HepG2 (cell line): ENCODE measurements around the gene CFAP54. TPM values are rescaled to one million over a fixed set of nuclear protein-coding genes. Genes with fewer than 3 reads are reported as not detected.

Experiments
- ATAC-seq: fragments of 200-7000 bp; cut with Tn5 transposase; 3 replicates; pipeline ENCODE4 v1.9.1; 2020; ENCODE audit warnings: mild to moderate bottlenecking, moderate library complexity
- BruUV-seq: library from RNA; stranded (reverse); fragments of 400-500 nt; replicated peaks from 2 replicates; lab custom pipeline; 2021; lab: Mats Ljungman, UMichigan
- CTCF ChIA-PET: fragments of 300-600 bp; formaldehyde crosslinking; extraction: SDS; loops from one replicate; lab custom pipeline; 2021; ENCODE audit warnings: low total read pairs, inconsistent platforms, low intra/inter-chr PET ratio; lab: Yijun Ruan, JAX
- POLR2A ChIA-PET: fragments of 350-600 bp; sonication (Branson Sonifier 250); formaldehyde crosslinking; loops from one replicate; lab custom pipeline; 2020; ENCODE audit warnings: antibody characterized with exemption, inconsistent platforms; lab: Yijun Ruan, JAX
- DNase-seq: peaks from one replicate; pipeline ENCODE4 v3.0.0-alpha.2; 2015; ENCODE audit warnings: low spot score
- FAIRE-seq: peaks from 3 replicates; lab custom pipeline; 2011; peaks lifted over from hg19 to GRCh38; lab: Jason Lieb, UNC
- H2AFZ ChIP-seq: one replicate; pipeline ENCODE4 v1.6.1; 2011; ENCODE audit warnings: low read length, inconsistent platforms
- H3K27ac ChIP-seq: fragments of 300-600 bp; 3 replicates; pipeline ENCODE4 v1.8.0; 2011; ENCODE audit warnings: mixed run types, mild to moderate bottlenecking, mixed read lengths, low read length, inconsistent platforms; ENCODE audit not compliant: insufficient read depth; ENCODE audit errors: extremely low read length
- H3K27me3 ChIP-seq, 2 experiments: fragments of 200-600 bp in 1 of 2; 2 replicates in 1 of 2; 3 replicates in 1 of 2; pipeline versions ENCODE4 v1.6.0 to v1.8.0; 2011; ENCODE audit warnings: low read length in 2 of 2, mild to moderate bottlenecking in 2 of 2, moderate library complexity in 2 of 2, inconsistent platforms in 1 of 2; ENCODE audit not compliant: insufficient read depth in 2 of 2, control insufficient read depth in 1 of 2
- H3K36me3 ChIP-seq, 2 experiments: fragments of 200-600 bp in 1 of 2; replicated peaks in 1 of 2; 2 replicates in 1 of 2; 3 replicates in 1 of 2; pipeline versions ENCODE4 v1.5.1 to v1.8.0; 2011; ENCODE audit warnings: low read length in 2 of 2, inconsistent platforms in 1 of 2; ENCODE audit not compliant: insufficient read depth in 2 of 2, control insufficient read depth in 1 of 2
- H3K4me1 ChIP-seq: 2 replicates; pipeline ENCODE4 v1.5.1; 2012; ENCODE audit warnings: low read length, inconsistent platforms; ENCODE audit not compliant: insufficient read depth
- H3K4me2 ChIP-seq: 2 replicates; pipeline ENCODE4 v1.6.0; 2011; ENCODE audit warnings: low read depth, low read length, inconsistent platforms
- H3K4me3 ChIP-seq, 3 experiments: fragments of 200-600 bp in 1 of 3; sonication (generic), shearing (Covaris generic) in 1 of 3; replicated peaks in 1 of 3; 2 replicates each; pipeline ENCODE4 v1.5.1; 2011 to 2016; ENCODE audit warnings: low read length in 3 of 3, inconsistent platforms in 2 of 3, low read depth in 2 of 3, mild to moderate bottlenecking in 2 of 3, control low read depth in 1 of 3, mixed read lengths in 1 of 3; ENCODE audit not compliant: insufficient read depth in 1 of 3
- H3K79me2 ChIP-seq: one replicate; pipeline ENCODE4 v1.6.1; 2011; ENCODE audit warnings: low read length, inconsistent platforms; ENCODE audit not compliant: insufficient read depth
- H3K9ac ChIP-seq: 2 replicates; pipeline ENCODE4 v1.6.0; 2011; ENCODE audit warnings: mild to moderate bottlenecking, low read depth, low read length, inconsistent platforms; ENCODE audit not compliant: insufficient read depth
- H3K9me3 ChIP-seq: 2 replicates; pipeline ENCODE4 v1.5.1; 2012; ENCODE audit warnings: mild to moderate bottlenecking, low read length
- H4K20me1 ChIP-seq: 2 replicates; pipeline ENCODE4 v1.6.0; 2011; ENCODE audit warnings: inconsistent platforms, mild to moderate bottlenecking, low read length, moderate library complexity; ENCODE audit not compliant: insufficient read depth
- CBFB ChIP-seq: sonication (generic); formaldehyde crosslinking; IDR thresholded peaks from 2 replicates; pipeline ENCODE4 v1.4.0; 2020; ENCODE audit warnings: missing genetic modification reagents
- CCDC6 ChIP-seq: sonication (generic); formaldehyde crosslinking; IDR thresholded peaks from 2 replicates; pipeline ENCODE4 v1.8.1; 2022; ENCODE audit warnings: mild to moderate bottlenecking, missing genetic modification reagents, moderate library complexity
- HES4 ChIP-seq: sonication (generic); formaldehyde crosslinking; IDR thresholded peaks from 2 replicates; pipeline ENCODE4 v1.9.0; 2021; ENCODE audit warnings: mild to moderate bottlenecking, missing genetic modification reagents, borderline replicate concordance
- KLF16 ChIP-seq, 2 experiments: sonication (generic) in 1 of 2; formaldehyde crosslinking in 1 of 2; IDR thresholded peaks; 2 replicates each; pipeline versions ENCODE4 v1.6.1 to v1.8.0; 2016 to 2023; ENCODE audit warnings: missing genetic modification reagents in 2 of 2, missing compliant biosample characterization in 1 of 2
- SNAI1 ChIP-seq: sonication (generic); formaldehyde crosslinking; IDR thresholded peaks from 2 replicates; pipeline ENCODE4 v1.5.0; 2020; ENCODE audit warnings: mild to moderate bottlenecking, missing genetic modification reagents, borderline replicate concordance
- SOX6 ChIP-seq, 2 experiments: fragments of 450-650 bp in 1 of 2; sonication (generic) in 1 of 2; formaldehyde crosslinking in 1 of 2; IDR thresholded peaks; 2 replicates each; pipeline versions ENCODE4 v1.4.0 to v1.6.1; 2017 to 2020; ENCODE audit warnings: antibody characterized with exemption in 1 of 2, mild to moderate bottlenecking in 1 of 2, missing genetic modification reagents in 1 of 2
- SRSF9 ChIP-seq: fragments of 200-400 bp; formaldehyde crosslinking; IDR thresholded peaks from 2 replicates; pipeline ENCODE4 v1.6.1; 2018; ENCODE audit warnings: borderline replicate concordance, mild to moderate bottlenecking, low read depth, low read length; ENCODE audit not compliant: insufficient read depth, poor library complexity, severe bottlenecking
- STAG1 ChIP-seq: sonication (generic); formaldehyde crosslinking; IDR thresholded peaks from 2 replicates; pipeline ENCODE4 v1.4.0; 2020; ENCODE audit warnings: missing genetic modification reagents
- ZBTB3 ChIP-seq: sonication (generic); formaldehyde crosslinking; IDR thresholded peaks from 2 replicates; pipeline ENCODE4 v1.4.0; 2020; ENCODE audit warnings: low read depth, mild to moderate bottlenecking, moderate library complexity, missing genetic modification reagents, borderline replicate concordance
- ZFX ChIP-seq: sonication (generic); formaldehyde crosslinking; IDR thresholded peaks from 2 replicates; pipeline ENCODE4 v1.4.0; 2020; ENCODE audit warnings: mild to moderate bottlenecking, low read depth, missing genetic modification reagents, moderate library complexity
- ZNF230 ChIP-seq: sonication (generic); formaldehyde crosslinking; IDR thresholded peaks from 2 replicates; pipeline ENCODE4 v1.4.0; 2020; ENCODE audit warnings: mild to moderate bottlenecking, missing genetic modification reagents
- ZNF530 ChIP-seq: sonication (generic); formaldehyde crosslinking; IDR thresholded peaks from 2 replicates; pipeline ENCODE4 v1.5.0; 2020; ENCODE audit warnings: low read depth, mild to moderate bottlenecking, missing genetic modification reagents
- ZNF605 ChIP-seq: sonication (generic); formaldehyde crosslinking; IDR thresholded peaks from 2 replicates; pipeline ENCODE4 v1.8.0; 2022; ENCODE audit warnings: mild to moderate bottlenecking, missing genetic modification reagents
- ZSCAN30 ChIP-seq: sonication (generic); formaldehyde crosslinking; IDR thresholded peaks from 2 replicates; pipeline ENCODE4 v1.5.0; 2020; ENCODE audit warnings: mild to moderate bottlenecking, missing genetic modification reagents
- WGBS: methylation state at CpG from one replicate; pipeline ENCODE4 v1.1.6; 2017; ENCODE audit warnings: low lambda C conversion rate; 5-methylcytosine and 5-hydroxymethylcytosine counted together
- in situ Hi-C: cut with HindIII; loops from 2 replicates; pipeline ENCODE4 v1.10.0; 2017; ENCODE audit warnings: low pct_unique_long_range_greater_than_20kb; ENCODE audit not compliant: extremely low pct_ligation_motif_present
- intact Hi-C: fragments of 100-400 bp; cut with micrococcal nuclease; formaldehyde crosslinking; loops from one replicate; pipeline ENCODE4 v1.10.0; 2022; ENCODE audit not compliant: unreplicated experiment
- polyA plus RNA-seq, 8 experiments: library from polyadenylated mRNA; depleted of rRNA in 3 of 8; stranded (reverse) in 7 of 8; unstranded in 1 of 8; fragments of >200 nt; fragmentation: Illumina TruSeq in 4 of 8; extraction: Trizol in 4 of 8; gene quantifications; 2 replicates each; pipeline versions ENCODE4 v1.2.1 to v1.2.3, GENCODE V29; 2011 to 2016; ENCODE audit warnings: low read depth in 4 of 8, missing spikeins in 1 of 8, mixed read lengths in 1 of 8; ENCODE audit not compliant: insufficient read depth in 1 of 8
- total RNA-seq, 5 experiments: library from RNA; depleted of rRNA; stranded (reverse); fragments of >200 nt; fragmentation: Illumina TruSeq; extraction: Trizol; gene quantifications; 2 replicates each; pipeline ENCODE4 v1.2.3, GENCODE V29; 2016; ENCODE audit warnings: low read depth in 1 of 5
- TF ChIP-seq, protein P1 (sequence below): sonication (generic); formaldehyde crosslinking; IDR thresholded peaks from 2 replicates; pipeline ENCODE4 v1.4.0; 2020; ENCODE audit warnings: missing genetic modification reagents, low read depth, mild to moderate bottlenecking, borderline replicate concordance
- TF ChIP-seq, protein P2 (sequence below): sonication (generic); formaldehyde crosslinking; conservative IDR thresholded peaks from 2 replicates; pipeline ENCODE4 v1.5.0; 2020; ENCODE audit warnings: missing genetic modification reagents
- TF ChIP-seq, protein P3 (sequence below): sonication (generic); formaldehyde crosslinking; IDR thresholded peaks from 2 replicates; pipeline ENCODE4 v1.4.0; 2020; ENCODE audit warnings: missing genetic modification reagents

The CFAP54 gene
- total and polyA plus RNA-seq, 2 of the 13 experiments (the other 11 are each of a cell fraction or from before 2014, with no cell fraction given): not detected

DNA sequence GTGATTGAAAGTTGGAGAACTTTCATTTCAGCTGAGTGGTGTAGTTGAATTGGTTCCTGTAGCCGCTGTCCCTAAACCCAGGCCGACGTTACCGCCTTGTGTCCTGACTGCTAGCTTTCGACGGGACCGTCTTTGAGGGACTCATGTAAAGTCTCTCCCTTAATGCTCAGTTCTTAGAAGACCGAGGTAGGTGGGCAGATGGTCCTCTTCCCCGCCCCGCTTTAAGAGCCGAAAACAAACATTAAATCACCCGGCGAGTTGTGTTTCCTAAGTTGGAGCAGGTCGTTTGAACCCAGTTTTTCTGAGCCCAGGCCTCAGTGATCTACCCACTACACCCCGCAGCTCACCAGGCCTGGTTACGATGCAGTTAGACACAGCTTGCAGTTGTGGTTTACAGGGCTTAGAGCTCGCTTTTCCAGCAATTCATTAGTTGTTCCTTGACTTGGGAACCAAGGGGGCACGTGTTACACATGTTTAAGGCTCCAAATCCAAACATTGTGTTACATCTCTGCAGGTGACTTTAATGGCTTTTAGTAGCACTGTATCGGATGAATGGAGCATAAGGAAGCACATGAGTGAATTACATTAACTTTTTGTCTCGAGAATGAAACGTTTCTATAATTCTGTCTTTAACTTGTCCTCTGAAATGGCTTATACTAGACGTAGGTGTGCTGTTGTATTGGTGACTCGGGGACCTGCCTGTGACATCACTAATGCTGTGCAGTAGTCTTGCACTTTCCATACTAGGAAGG lies 418.5 kb downstream of the CFAP54 start (continued):
- TF ChIP-seq ZNF230 (CRISPR knock-in tag) (0 out of 2 replicates have a peak, but pooled peaks have one; percentile 33), ZNF605 (0 out of 2 replicates have a peak, but pooled peaks have one; percentile 43), ZFX (CRISPR knock-in tag) (peak; percentile 53; the same call in 1 of the 2 replicates), SNAI1 (CRISPR knock-in tag) (peak; percentile 53; the same call in 1 of the 2 replicates)
- TF ChIP-seq, protein P1, sequence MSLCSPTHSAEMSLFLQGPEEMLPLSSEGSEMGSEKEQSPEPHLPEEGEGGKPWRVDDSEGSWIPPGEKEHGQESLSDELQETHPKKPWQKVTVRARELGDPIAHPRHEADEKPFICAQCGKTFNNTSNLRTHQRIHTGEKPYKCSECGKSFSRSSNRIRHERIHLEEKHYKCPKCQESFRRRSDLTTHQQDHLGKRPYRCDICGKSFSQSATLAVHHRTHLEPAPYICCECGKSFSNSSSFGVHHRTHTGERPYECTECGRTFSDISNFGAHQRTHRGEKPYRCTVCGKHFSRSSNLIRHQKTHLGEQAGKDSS: peak; percentile 44; the same call in 1 of the 2 replicates

DNA sequence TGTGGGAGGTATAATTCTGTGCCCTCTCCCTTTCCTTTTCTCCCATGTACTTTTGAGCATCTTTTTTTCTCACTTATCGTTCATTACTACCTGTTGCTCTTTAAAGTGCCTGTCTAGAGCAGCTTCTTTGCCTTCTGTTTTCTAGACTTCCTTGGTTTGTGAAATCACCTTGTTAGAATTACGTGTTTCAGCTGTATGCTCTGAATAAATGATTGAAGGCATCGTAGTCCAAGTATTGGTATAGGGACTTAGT lies 419.0 kb downstream of the CFAP54 start:
- intact Hi-C loops: no loop called here
- Histone ChIP-seq H3K9me3 (no peaks in the 10 kb centered on the region), H3K27ac (peak overlapping the region; percentile 80), H3K4me1 (peaks cover 23% of the 10 kb centered on the region), H3K4me2 (peak overlapping the region; percentile 85), H2AFZ (peak overlapping the region; percentile 82), H3K79me2 (peaks cover 15% of the 10 kb centered on the region), H4K20me1 (no peaks in the 10 kb centered on the region), H3K9ac (peak overlapping the region; percentile 82), H3K36me3 (peaks cover 0 to 2% of the 10 kb centered on the region in 2 experiments; a peak in 1 of 5 replicates), H3K4me3 (peak overlapping the region; percentile 73 to 85 (median 81)), H3K27me3 (no peaks in the 10 kb centered on the region; a peak in 1 of 5 replicates)
- DNase-seq (no peak), FAIRE-seq (no peak), ATAC-seq (no peak)
- TF ChIP-seq CCDC6 (CRISPR knock-in tag) (no peak), HES4 (CRISPR knock-in tag) (no peak), STAG1 (CRISPR knock-in tag) (no peak), SOX6 (IDR thresholded peaks at IDR 0.05) (no peak), SOX6 (CRISPR knock-in tag; IDR thresholded peaks at IDR 0.05) (no peak), ZBTB3 (CRISPR knock-in tag) (no peak), ZSCAN30 (CRISPR knock-in tag) (no peak), ZNF530 (CRISPR knock-in tag) (no peak), CBFB (CRISPR knock-in tag) (no peak), SRSF9 (no peak), KLF16 (CRISPR knock-in tag; IDR thresholded peaks at IDR 0.05) (no peak)
- TF ChIP-seq, protein P2, sequence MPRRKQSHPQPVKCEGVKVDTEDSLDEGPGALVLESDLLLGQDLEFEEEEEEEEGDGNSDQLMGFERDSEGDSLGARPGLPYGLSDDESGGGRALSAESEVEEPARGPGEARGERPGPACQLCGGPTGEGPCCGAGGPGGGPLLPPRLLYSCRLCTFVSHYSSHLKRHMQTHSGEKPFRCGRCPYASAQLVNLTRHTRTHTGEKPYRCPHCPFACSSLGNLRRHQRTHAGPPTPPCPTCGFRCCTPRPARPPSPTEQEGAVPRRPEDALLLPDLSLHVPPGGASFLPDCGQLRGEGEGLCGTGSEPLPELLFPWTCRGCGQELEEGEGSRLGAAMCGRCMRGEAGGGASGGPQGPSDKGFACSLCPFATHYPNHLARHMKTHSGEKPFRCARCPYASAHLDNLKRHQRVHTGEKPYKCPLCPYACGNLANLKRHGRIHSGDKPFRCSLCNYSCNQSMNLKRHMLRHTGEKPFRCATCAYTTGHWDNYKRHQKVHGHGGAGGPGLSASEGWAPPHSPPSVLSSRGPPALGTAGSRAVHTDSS (CRISPR knock-in tag): no peak
- TF ChIP-seq, protein P3, sequence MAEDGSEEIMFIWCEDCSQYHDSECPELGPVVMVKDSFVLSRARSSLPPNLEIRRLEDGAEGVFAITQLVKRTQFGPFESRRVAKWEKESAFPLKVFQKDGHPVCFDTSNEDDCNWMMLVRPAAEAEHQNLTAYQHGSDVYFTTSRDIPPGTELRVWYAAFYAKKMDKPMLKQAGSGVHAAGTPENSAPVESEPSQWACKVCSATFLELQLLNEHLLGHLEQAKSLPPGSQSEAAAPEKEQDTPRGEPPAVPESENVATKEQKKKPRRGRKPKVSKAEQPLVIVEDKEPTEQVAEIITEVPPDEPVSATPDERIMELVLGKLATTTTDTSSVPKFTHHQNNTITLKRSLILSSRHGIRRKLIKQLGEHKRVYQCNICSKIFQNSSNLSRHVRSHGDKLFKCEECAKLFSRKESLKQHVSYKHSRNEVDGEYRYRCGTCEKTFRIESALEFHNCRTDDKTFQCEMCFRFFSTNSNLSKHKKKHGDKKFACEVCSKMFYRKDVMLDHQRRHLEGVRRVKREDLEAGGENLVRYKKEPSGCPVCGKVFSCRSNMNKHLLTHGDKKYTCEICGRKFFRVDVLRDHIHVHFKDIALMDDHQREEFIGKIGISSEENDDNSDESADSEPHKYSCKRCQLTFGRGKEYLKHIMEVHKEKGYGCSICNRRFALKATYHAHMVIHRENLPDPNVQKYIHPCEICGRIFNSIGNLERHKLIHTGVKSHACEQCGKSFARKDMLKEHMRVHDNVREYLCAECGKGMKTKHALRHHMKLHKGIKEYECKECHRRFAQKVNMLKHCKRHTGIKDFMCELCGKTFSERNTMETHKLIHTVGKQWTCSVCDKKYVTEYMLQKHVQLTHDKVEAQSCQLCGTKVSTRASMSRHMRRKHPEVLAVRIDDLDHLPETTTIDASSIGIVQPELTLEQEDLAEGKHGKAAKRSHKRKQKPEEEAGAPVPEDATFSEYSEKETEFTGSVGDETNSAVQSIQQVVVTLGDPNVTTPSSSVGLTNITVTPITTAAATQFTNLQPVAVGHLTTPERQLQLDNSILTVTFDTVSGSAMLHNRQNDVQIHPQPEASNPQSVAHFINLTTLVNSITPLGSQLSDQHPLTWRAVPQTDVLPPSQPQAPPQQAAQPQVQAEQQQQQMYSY (CRISPR knock-in tag): no peak
- ChIA-PET POLR2A (no interaction called here), CTCF (no interaction called here)
- BruUV-seq: no TSS peak
- in situ Hi-C loops: no loop called here
- 71% methylated on average over 3 of the region's 3 CpGs for WGBS
